A673 (cell line): ENCODE measurements around the gene FAM83F. TPM values are rescaled to one million over a fixed set of nuclear protein-coding genes. Genes with fewer than 3 reads are reported as not detected.

Experiments
- BruUV-seq: library from RNA; stranded (reverse); fragments of 400-500 nt; replicated peaks from 2 replicates; lab custom pipeline; 2021; lab: Mats Ljungman, UMichigan
- CTCF ChIA-PET: fragments of 300-600 bp; sonication (Branson Sonifier 250); formaldehyde crosslinking; loops from one replicate; lab custom pipeline; 2022; ENCODE audit warnings: antibody characterized with exemption; lab: Charles Lee
- POLR2A ChIA-PET: fragments of 300-600 bp; sonication (Branson Sonifier 250); formaldehyde crosslinking; loops from one replicate; lab custom pipeline; 2022; ENCODE audit warnings: antibody characterized with exemption; ENCODE audit not compliant: low non-redundant PET; lab: Charles Lee
- DNase-seq: peaks from one replicate; pipeline ENCODE4 v3.0.0-alpha.2; 2015; ENCODE audit warnings: low spot score
- H3K27ac ChIP-seq: fragments of 200-600 bp; sonication (generic); 2 replicates; pipeline ENCODE4 v1.5.1; 2016; ENCODE audit warnings: mixed run types, low read depth, mild to moderate bottlenecking, mixed read lengths, antibody characterized with exemption, low read length; ENCODE audit not compliant: poor library complexity, severe bottlenecking
- H3K27me3 ChIP-seq: fragments of 200-600 bp; sonication (generic); replicated peaks from 2 replicates; pipeline ENCODE4 v1.6.1; 2017; ENCODE audit warnings: mixed run types, low read depth, mild to moderate bottlenecking, mixed read lengths, antibody characterized with exemption, low read length; ENCODE audit not compliant: insufficient read depth, poor library complexity
- H3K36me3 ChIP-seq: fragments of 200-600 bp; sonication (generic); 2 replicates; pipeline ENCODE4 v1.6.1; 2016; ENCODE audit warnings: mixed run types, mild to moderate bottlenecking, mixed read lengths, antibody characterized with exemption, low read length; ENCODE audit not compliant: insufficient read depth, poor library complexity, severe bottlenecking
- H3K4me1 ChIP-seq: fragments of 200-600 bp; sonication (generic); 2 replicates; pipeline ENCODE4 v1.6.1; 2017; ENCODE audit warnings: mixed run types, mild to moderate bottlenecking, mixed read lengths, antibody characterized with exemption, low read length; ENCODE audit not compliant: insufficient read depth, poor library complexity, severe bottlenecking
- H3K4me3 ChIP-seq: fragments of 200-600 bp; sonication (generic); 2 replicates; pipeline ENCODE4 v1.5.1; 2016; ENCODE audit warnings: low read depth, mixed run types, mild to moderate bottlenecking, mixed read lengths, low read length; ENCODE audit not compliant: poor library complexity, severe bottlenecking
- H3K9me3 ChIP-seq: fragments of 200-600 bp; sonication (generic); 2 replicates; pipeline ENCODE4 v1.6.1; 2016; ENCODE audit warnings: mixed run types, low read depth, mild to moderate bottlenecking, mixed read lengths, antibody characterized with exemption, low read length; ENCODE audit not compliant: poor library complexity, severe bottlenecking
- CTCF ChIP-seq: fragments of 300-800, 200-600 bp; sonication (generic); conservative IDR thresholded peaks from 2 replicates; pipeline ENCODE4 v1.5.1; 2017; ENCODE audit warnings: low read depth, mild to moderate bottlenecking, antibody characterized with exemption, low read length, moderate library complexity, mixed read lengths
- EZH2 ChIP-seq: fragments of 200-600 bp; sonication (generic); IDR thresholded peaks from 2 replicates; pipeline ENCODE4 v1.6.1; 2017; ENCODE audit warnings: borderline replicate concordance, low read depth, mild to moderate bottlenecking, mixed read lengths, antibody characterized with exemption, low read length; ENCODE audit not compliant: poor library complexity, severe bottlenecking
- intact Hi-C: fragments of 100-400 bp; cut with micrococcal nuclease; formaldehyde crosslinking; loops from one replicate; pipeline ENCODE4 v1.10.0; 2022; ENCODE audit not compliant: unreplicated experiment
- total RNA-seq: library from RNA; stranded (reverse); gene quantifications from 2 replicates; pipeline ENCODE4 v1.2.3, GENCODE V29; 2021

FAM83F gene
- total RNA-seq, 1 experiment from 2014 or later = not detected

- TF ChIP-seq EZH2 = no peak
- TF ChIP-seq CTCF = peak; percentile 25; the same call in 1 of the 2 replicates
- Histone ChIP-seq H3K27ac (no peak within 1 kb of the TSS), H3K4me1 (no peaks in the 10 kb centered on the region), H3K36me3 (no peaks in the 10 kb centered on the region), H3K9me3 (no peaks in the 10 kb centered on the region), H3K4me3 (no peak within 1 kb of the TSS), H3K27me3 (no peaks in the 10 kb centered on the region)
- intact Hi-C loops = no loop called here
- CTCF ChIA-PET = no interaction called here
- POLR2A ChIA-PET = no interaction called here
- peak; percentile 44 for DNase-seq
- BruUV-seq = no TSS peak
These were observed 34.9 kb upstream of the FAM83F start, which contains the start of gene TMA7B for GRCh38 chr22:39959640-39960447. Gene TMA7B, plus strand, starts transcription at chr22:39960397. Its CDS starts 3,978 bp downstream, at chr22:39964375.

DNA sequence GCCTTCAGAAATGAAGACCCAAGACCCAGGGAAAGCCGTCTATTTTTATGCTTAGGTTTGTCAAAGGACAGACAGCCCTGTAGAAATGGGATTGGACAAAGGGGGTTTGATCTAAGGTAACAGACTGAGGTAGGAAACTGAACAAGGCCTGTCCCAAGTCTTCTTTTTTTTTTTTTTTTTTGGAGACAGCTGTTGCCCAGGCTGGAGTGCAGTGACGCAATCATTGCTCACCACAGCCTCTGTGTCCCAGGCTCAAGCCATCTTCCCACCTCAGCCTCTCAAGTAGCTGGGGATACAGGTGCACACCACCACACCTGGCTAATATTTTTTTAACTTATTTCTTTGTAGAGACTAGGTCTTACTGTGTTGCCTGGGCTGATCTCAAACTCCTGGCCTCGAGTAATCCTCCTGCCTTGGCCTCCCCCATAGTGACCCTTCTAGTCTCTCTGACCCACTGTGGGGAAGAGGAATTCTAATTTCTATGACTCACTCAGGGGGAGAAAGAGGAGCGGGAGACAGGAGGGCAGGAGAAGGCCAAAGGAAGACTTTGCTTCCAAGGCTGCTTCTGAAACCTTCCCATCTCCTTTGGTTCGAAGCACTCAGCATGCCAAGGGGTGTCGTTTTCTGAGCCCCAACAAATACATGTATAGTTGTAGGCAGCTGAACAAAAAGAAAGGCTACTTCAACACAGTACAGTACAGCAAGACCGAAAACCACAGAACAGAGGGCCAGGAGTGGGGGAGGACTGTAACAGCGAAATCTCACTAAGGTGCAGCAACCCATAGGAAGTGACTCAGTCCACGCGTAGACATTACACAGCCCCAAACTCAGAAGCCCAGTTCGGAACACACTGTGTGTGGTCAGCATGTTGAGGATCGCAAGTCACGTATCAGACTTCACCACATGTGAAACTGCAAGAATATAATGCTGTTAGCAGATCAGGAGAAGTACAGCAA is 33.7 kb upstream of the FAM83F start:
- no TSS peak for BruUV-seq
- ChIA-PET POLR2A (no interaction called here), CTCF (no interaction called here)

More for the DNA sequence above, 33.7 kb upstream of the FAM83F start:
- H3K27me3 ChIP-seq = peaks cover 4% of the 10 kb centered on the region
- no peak overlapping the region for H3K4me3 ChIP-seq
- no peak for DNase-seq
- H3K27ac ChIP-seq = no peak overlapping the region
- H3K4me1 ChIP-seq = no peaks in the 10 kb centered on the region
- H3K9me3 ChIP-seq = no peaks in the 10 kb centered on the region
- no peaks in the 10 kb centered on the region for H3K36me3 ChIP-seq
- TF ChIP-seq EZH2 (no peak), CTCF (no peak)
- intact Hi-C loops = no loop called here
